ENCODE data around the gene OR52K1.
"Not testable (repeated sequence)": the region's sequence is repeated elsewhere in the genome, so short reads cannot be mapped to it uniquely, and the experiment has no call there.

Gene OR52K1

DNA sequence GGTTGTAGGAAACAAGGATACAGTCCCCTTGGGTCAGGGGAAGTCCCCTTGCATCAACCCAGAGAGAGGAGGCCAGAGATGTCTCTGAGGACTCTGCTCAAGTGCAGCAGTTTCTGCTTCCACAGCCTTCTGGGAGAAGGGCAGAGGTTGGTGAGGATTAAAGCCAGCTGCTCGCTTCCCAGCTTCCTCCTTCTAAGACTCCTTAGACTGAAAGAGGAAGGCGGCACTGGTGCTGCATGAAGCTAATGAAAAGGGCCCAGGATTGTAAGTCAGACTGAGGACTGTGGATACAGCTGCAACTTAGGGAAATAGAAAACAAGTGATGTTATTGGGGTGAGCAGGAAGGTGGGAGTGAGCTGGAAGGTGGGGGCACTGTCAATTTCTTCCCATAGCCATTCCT, at the start of gene OR52K1:
Gene OR52K1 (plus strand): TSS at position 202 of the 400 bp plus-strand sequence. CDS start 6,255 bp downstream, outside the sequence.
- no peak for DNase-seq

DNA sequence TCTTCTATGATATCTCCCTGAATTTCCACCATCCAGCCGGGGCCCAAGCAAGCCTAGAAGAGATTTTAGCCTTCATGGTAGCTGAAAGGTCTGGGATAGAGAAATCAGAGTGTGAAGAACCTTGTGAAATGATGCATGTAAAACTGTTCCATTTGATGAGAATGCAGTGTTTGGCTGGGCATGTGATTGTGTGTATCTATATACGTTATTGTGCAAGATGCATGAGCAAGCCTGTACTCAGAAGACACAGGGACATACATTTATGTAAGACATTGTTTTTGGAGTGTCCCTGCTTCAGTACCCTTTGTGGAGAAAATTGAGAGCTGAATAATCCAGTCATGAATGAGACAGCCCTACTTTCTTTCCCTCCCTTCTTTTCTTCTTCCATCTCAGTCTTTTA, 48.6 kb upstream of the OR52K1 start:
- no peak for DNase-seq

DNA sequence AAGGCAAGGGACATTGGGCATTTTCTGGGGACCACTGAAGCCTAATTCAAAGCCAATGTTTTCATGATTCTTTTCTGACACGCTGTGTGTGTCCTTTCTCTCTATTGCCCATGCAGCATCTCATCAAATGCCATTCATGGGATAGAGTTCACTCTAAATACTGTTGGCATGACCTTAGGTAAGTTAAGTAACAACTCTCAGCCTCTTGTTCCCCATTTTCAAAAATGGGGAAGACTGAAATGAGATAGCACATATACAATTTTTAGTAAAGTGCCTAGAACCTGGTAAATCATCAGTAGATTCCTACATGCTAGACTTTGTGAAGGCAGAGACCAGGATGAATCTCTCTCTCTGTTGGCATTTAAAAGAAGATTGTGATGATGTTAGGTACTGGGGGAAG, 46.0 kb upstream of the OR52K1 start:
- no peak for DNase-seq

DNA sequence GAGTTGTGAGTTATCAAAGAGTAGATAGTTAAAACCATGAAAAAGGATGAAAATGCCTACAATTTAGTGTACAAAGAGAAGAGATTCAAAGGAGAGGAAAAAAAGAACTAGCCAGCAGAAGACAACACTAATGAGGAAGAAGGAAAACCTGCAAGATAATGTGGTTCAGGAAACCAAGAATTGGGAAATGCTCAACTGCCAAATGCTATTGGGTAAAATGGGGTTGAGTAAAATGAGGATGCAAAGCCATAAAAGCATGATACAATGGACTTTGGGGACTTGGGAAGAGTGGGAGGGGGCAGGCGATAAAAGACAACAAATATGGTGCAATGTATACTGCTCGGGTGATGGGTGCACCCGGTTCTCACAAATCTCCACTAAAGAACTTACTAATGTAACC, 40.9 kb upstream of the OR52K1 start:
- DNase-seq: no peak

DNA sequence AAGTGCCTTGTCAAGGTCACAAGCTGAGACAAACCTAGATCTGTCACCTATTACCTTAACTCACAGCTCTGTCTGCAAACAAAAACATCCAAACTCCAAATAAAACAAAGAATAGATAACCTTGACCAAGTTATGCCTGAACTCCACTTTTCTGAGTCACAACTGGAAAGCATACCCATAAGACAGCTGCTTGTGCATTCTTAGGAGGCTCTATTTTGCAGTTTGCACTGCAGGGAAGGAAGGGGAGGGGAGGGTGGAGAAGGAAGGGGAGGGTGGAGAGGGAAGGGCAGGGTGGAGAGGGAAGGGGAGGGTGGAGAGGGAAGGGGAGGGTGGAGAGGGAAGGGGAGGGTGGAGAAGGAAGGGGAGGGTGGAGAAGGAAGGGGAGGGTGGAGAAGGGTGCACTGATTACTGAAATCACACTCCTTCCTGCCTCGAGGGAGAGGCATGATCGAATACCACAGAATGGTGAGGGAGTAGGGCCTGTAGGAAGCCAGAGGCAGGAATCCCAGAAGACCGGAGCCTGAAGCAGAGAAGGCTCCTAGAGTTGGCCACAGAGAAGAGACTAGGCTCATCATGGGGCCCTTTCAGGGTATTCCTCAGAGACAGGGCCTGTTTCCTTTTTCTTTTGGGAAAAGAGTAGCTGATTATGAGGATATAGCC, 39.1 kb upstream of the OR52K1 start:
- no peak for DNase-seq

DNA sequence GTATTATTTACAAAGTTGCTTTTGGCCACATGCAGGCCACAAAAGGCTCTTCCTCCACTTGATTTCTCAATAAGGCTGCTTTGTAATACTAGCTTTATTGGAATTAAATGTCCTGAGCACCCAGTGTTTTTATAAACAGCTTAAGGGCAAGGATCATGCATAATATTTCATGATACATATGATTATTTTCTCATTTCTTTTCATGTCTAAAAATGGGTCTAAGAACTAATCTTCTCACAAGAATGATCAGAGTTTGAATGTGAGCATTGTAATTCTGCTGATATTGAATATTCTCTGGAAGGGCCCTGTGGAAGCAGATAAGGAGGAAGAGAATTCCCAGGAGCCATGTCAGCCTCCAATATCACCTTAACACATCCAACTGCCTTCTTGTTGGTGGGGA, 33.5 kb upstream of the OR52K1 start, which contains the start of gene OR52K2:
Gene OR52K2 (plus strand): TSS at position 301 of the 400 bp plus-strand sequence. CDS start 45 bp downstream, at position 346.
- DNase-seq: no peak

DNA sequence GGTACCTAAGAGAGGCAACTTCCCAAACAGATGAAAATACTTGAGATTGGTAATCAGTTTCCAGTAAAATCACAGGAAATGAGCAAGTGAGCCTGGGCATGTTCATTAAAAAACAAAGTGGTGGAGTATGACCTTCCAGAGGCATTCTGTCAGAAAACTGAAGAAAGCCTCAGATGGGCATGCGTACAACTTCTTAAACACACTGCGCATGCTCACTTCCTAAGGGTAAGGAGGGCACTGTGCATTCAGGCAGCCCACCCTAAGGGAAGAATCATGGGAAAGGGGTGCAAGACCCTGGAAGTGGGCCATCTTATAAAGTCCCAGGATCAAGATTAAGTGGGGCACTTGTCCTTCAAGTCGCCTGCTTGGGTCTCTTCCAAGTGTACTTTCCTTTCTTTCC, 29.3 kb upstream of the OR52K1 start:
- DNase-seq: no peak

DNA sequence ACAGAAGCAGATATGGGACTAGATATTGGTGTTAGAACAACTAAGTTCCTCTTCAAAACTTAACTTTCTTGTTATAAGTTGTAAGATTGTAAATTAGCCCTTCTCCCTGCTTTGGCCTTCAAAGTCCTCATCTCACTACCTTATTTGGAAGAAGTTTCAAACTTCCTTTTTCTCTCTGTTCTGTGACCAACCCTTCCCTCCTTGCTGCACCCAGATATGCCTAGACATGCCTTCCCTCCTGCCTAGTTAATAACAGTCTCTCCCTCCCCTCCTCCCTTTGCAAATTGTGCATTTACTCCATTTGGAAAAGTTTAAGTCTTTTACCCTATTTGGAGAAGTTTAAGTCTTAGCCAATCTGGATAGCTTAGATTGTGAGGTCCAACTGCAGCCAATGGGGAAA, 28.4 kb upstream of the OR52K1 start:
- no peak for DNase-seq

DNA sequence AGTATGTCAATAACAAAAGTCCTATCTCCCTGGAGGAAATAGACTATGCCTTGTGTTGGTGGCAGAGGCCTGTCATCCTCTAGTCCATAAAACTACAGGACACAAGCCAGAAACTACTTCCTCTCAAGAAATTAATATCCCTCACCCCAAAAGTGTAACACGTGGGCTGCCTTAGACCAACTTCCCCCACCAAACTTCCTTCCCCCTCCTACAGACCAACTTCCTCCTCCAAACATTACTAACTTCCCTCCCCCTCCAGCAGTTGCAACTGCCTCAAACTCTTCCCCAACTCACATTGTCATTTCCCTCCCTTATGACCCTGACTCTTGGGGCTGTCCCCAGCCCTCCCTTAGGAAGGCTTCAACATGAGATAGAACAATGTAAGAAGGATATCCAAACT, 27.0 kb upstream of the OR52K1 start:
- no peak for DNase-seq

DNA sequence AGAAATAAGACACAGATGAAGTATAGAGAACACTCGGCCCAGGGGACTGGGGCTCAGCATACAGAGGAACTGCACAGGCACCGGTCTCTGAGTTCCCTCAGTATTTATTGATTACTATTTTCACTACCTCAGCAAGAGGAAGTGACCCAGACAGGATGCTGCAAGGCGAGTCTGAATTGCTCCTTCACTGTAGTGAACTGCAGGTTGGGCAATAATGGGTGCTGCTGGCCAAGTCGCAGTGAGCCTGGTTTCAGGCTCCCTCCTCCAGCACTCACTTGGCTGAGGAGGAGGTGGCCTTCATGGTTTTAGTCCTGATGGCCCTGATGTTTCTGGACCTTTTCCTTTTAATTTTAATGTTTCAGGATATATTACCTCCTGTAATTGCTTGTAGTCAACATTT, 22.9 kb upstream of the OR52K1 start:
- DNase-seq: no peak

DNA sequence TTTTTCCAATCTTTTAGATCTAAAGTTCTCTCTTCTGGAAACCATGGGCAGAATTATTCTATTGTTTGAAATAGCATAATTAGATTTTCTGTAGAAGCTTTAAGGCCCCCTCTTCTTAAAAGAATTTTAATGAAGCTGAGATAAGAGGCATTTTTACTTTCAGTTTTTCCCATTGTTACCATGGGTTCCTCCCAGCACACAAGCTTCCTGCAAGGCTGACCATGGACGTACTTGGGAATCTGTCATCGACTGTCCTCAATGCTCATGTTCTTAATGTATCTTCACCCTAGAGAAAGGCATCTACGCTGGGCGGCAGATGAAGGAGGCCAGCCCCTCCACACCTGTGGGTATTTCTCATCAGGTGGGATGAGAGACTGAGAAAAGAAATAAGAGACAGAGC, 22.3 kb upstream of the OR52K1 start:
- no peak for DNase-seq

DNA sequence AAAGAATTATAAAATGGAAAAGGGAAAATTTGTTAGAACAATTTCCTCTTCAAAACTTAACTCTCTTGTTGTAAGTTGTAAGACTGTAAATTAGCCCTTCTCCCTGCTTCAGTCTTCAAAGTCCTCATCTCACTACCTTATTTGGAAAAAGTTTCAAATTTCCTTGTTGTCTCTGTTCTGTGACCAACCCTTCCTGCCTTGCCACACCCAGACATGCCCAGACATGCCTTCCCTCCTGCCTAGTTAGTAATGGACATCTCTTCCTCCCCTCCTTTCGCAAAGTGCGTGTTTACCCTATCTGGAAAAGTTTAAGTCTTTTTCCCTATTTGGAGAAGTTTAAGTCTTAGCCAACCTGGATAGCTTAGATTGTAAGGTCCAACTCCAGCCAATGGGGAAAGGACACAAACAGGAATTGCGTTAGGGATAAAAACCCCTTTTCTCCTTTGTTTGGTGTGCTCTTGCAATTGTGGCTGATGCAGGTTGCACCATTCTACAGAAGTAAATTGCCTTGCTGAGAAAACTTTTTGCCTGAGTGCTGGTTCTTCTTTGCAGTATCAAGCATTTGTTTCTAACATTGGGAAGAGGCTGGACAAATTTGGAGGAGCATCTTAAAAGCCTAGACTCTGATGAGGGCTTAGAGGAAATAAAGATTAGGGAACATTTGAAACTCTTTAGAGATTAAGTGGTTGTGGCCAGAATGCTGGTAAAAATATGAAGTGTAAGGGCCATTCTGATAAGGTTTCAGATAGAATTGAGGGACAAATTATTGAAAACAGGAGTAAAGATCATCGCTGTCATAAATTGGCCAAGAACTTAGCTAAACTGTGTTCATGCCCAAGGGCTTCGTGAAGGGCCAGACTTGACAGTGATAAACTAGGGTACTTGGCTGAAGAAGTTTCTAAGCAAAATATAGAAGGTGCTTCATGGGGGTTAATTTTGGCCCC, 18.0 kb upstream of the OR52K1 start:
- no peak for DNase-seq

DNA sequence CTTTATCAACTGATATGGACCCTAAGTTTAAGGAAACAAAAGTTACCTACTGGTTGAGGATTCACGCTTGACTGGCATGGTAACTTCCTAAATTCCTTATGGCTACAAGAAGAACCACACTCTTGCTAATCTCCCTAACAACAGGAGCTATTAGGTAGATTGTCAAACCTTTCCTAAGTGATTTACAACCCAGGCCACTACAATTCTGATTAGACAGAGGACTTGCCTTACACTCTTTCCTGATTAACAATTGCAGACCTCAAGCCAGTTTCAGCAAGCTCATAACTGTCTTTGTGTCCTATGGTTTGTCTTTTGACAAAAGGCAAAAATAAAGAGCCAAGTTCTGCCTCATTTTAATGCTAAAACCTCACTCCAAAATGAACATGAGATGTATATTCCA, 17.0 kb upstream of the OR52K1 start:
- DNase-seq: no peak

DNA sequence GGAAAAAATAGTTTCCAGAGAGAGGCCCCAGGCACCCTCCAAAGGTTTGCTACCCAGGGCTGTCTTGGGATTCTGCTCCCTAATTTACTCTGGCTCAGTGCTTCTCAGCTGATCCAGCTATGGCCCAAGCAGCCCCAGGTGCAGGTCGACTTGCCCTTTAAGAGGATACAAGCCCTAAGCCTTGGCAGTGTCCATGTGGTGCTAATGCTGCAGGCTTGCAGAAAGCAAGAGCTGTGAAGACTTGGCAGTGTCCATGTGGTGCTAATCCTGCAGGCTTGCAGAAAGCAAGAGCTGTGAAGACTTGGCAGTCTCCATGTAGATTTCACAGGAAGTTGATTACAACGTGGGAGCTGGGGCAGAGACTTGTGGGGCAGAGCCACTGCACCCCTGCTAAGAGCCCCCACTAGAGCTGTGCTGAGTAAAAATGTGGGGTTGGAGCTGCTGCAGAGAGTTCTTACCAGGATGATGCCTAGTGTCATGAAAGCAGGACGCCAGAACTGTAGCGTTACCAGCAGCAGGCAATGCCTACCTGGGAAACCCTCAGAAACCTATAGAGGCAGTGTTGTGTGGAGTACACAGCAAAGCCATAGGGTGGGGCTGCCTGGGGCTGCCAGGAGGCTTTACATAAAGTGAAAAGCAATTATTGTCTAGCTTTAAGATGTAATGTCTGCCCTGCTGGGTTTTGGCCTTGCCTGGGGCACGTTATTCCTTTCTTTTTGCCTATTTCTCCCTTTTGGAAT, 16.1 kb upstream of the OR52K1 start:
- DNase-seq: no peak

DNA sequence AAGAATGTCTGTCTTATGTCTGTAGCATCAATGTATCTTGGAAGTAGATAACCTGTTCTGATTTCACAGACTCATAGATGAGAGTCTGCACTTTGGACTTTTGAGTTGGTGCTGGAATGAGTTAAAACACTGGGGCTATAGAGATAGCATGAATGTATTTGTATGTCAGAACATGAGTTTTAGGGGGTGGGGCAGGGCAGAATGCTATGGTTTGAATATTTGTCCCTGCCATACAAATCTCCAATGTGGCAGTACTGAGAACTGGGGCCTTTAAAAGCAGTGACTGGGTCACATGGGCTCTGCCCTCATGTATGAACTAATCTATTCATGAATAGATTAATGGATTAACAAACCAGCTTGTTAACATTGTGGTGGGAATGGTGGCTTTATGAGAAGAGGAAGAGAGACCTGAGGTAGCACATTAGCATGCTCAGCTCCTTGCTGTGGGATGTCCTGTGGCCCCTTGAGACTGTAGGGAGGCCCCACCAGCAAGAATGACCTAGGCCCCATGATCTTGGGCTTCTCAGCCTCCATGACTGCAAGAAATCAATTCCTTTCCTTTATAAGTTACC, 15.5 kb upstream of the OR52K1 start:
- DNase-seq: no peak

DNA sequence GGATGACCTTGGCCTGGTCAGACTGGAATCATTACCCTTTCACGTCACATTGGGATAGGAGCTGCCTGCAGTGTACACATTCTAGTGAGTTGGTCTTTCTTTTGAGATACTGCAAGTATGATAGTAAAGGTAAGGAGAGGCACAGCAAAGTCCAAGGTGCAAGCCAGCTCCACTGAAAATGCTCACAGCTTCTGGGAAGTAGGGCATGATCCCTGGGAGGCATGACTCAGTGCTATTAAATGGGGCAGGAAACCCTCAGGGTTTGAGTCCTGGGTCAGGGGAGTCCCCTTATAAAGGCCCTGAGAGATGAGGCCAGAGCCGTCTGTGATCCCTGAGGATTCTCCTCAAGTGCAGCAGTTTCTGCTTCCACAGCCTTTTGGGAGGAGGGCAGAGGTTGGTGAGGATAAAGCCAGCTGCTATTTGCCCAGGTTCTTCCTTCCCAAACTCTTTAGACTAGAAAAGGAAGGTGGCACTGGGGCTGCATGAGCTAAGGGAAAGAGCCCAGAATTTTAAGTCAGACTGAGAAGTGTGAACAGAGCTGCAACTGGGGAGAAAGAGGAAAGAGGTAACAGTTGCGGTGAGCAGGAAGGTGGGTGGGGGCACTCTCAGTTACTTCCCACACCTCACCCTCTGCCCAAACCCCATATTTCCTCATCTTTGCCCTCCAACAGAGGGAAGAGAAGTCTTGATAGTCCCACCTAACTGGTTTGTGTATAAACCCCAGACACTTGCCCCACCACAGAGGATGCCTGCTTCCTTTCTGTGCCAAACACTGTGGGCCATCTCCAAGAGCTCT, 14.4 kb upstream of the OR52K1 start:
- no peak for DNase-seq

DNA sequence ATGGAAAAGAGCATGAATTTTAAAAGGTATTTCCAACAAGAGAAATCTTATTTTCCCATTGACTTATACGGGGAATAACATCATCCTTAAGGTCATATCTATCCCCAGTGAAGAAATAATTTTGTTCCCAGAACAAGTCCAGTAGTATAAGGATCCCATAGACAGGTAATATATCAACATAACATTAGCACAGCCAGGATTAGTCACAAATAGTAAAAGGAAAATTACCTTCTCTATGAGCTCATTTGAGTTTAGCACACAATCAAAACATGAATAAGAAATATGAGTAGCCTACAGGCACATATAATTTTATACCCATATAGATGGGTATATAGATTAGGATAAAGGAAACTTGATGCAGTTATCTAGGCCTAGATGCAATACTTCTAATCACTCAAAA, 2.8 kb upstream of the OR52K1 start:
- DNase-seq: no peak

DNA sequence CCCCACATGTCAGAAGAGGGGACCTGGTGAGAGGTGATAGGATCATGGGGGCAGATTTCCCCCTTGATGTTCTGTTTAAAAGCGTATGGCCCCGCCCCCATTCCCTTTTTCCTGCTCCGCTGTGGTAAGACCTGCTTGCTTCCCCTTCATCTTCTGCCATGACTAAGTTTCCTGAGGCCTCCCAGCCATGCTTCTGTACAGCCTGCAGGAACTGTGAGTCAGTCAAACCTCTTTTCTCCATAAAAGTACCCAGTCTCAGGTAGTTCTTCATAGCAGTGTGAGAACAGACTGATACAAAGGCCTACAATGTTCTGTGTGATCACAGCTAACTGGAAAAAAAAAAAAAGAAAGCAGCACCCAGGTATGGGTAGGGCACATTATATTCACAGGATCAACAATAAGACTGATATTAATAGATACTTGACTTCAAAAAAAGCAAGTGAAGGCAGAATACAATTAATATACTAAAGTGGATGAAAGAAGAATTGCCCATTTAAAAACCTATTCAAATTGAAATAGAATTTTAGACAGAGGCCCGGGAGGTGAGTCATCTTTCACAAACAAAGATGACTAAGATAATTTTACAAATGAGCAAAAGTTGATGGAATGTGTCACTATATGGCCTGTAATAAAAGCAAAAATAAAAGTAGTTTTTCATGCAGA, 1.7 kb upstream of the OR52K1 start:
- DNase-seq: no peak

DNA sequence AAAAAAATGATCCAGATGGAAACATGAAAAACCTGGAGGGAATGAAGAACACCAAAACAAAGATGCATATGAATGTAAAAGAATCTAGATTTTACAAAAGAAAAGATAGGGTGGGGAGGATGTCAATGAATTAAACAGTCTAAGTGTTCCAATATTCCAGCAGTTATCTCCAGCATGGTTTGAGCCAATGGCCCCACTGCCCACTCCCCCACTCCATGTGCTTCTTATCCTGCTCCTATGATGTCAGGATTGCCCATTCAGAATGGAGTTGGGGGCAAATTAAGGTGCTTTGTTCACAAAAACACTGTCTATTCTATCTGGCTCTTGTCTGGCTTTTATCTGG, 1.2 kb upstream of the OR52K1 start:
- no peak for DNase-seq

DNA sequence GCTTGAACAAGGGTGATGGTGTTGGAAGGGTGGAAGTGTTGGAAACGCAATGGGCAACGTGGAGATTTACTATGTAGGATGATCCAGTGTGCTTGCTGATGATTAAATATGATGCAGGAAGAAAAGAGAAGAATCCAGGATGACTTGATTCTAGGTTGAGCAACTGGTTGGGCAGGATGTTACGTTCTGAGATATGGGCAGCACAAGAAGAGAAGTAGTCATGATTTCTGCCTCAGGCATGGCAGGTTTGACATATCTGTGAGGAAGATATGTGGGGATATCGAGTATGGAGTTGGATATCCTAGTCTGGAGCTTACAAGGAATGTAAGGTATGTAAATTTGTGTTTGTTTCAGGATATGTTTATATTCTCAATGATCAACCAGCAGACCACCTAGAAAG, 1.9 kb downstream of the OR52K1 start:
- DNase-seq: no peak

DNA sequence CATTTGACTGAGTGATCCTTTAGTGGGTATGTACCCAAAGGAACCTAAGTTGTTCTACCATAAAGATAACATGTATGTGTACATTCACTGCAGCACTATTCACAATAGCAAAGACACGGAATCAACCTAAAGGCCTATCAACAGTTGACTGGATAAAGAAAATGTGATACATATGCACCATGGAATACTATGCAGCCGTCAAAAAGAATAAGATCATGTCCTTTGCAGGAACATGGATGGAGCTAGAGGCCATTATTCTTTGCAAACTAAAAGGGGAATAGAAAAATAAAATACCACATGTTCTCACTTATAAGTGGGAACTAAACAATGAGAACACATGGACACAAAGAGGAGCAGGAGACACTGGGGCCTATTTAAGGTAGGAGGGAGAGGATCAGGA, 9.0 kb downstream of the OR52K1 start:
- DNase-seq: not testable (repeated sequence)
